Right lobe of liver (tissue), 4 donors: ENCODE results near the gene ZNF579.

Experiments
- POLR2A ChIP-seq: fragments of 450-650 bp; IDR thresholded peaks from one replicate; pipeline ENCODE4 v1.6.1; 2017; ENCODE audit warnings: antibody characterized with exemption, mild to moderate bottlenecking
- TF ChIP-seq, protein P1 (sequence below), 4 donors: fragments of 200-600 bp in 3 of 4; fragments of 450-650 bp in 1 of 4; IDR thresholded peaks; one replicate each; pipeline versions ENCODE4 v1.5.1 to v1.8.0; 2016 to 2022; ENCODE audit warnings: antibody characterized with exemption in 4 of 4, mild to moderate bottlenecking in 2 of 4
- donor health status: DM: no; HTN: no; CAD: no.
- donor health status: DM: no; HTN: no; CAD: no.
- donor health status: DM: no; HTN: yes; CAD: no.

DNA sequence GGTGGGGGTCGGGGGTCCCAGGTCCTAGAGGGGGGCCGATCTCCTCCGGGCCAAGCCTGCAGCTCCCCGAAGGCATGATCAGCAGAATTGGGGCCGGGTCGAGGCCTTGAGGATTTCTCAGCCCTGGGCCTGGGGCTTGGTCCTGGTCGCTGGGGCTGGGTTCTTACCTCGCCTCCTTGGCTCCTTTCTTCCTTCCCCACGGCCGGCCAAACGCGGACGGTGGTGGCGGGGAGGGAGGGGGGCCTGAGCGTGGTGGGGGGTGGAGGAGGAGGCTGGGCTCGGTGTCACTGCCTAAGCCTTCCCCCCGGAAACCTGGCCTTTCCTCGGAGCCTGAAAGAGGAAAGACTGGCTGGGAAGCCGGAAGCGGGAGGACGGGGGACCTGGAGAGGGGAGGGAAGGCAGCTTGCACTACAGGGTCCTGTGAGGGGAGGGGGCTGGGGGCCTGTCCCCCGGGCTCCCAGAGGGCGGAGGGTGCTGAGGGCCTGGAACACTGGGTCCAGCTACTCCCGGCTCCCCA is at the start of gene ZNF579:
- TF ChIP-seq, protein P1, sequence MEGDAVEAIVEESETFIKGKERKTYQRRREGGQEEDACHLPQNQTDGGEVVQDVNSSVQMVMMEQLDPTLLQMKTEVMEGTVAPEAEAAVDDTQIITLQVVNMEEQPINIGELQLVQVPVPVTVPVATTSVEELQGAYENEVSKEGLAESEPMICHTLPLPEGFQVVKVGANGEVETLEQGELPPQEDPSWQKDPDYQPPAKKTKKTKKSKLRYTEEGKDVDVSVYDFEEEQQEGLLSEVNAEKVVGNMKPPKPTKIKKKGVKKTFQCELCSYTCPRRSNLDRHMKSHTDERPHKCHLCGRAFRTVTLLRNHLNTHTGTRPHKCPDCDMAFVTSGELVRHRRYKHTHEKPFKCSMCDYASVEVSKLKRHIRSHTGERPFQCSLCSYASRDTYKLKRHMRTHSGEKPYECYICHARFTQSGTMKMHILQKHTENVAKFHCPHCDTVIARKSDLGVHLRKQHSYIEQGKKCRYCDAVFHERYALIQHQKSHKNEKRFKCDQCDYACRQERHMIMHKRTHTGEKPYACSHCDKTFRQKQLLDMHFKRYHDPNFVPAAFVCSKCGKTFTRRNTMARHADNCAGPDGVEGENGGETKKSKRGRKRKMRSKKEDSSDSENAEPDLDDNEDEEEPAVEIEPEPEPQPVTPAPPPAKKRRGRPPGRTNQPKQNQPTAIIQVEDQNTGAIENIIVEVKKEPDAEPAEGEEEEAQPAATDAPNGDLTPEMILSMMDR (IDR thresholded peaks at IDR 0.05): no peak
- TF ChIP-seq POLR2A: no peak
